PC-9 (cell line): ENCODE results near the gene USH1C.

ENCODE experiments used
- EZH2 ChIP-seq: fragments of 200-600 bp; sonication (generic); IDR thresholded peaks from 2 replicates; pipeline ENCODE4 v1.8.0; 2017; ENCODE audit warnings: antibody characterized with exemption, low read depth
- TF ChIP-seq, protein P1 (sequence below): fragments of 200-600 bp; sonication (generic); conservative IDR thresholded peaks from 2 replicates; pipeline ENCODE4 v1.6.1; 2017; ENCODE audit warnings: mixed run types, antibody characterized with exemption, mild to moderate bottlenecking, moderate library complexity

DNA sequence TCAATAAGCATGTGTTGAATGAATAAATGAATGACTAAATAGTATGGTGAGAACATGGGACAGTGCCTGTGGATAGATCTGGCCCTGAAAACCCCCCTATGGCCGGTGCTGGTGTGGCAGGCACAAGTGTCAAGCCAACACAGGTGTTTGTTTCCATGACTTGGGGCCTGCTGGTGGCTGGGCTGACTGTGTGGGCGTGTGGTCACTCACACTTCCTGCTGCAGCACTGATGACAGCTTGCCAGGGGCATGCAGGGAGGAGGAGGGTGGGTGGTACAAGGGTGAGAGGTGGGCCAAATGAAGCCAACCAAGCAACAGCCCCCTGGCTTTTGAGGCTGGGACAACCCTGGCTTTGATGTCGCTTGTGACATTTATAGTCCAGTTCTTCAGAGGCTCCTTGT lies 37.3 kb downstream of the USH1C start:
- TF ChIP-seq EZH2 = no peak
- TF ChIP-seq, protein P1, sequence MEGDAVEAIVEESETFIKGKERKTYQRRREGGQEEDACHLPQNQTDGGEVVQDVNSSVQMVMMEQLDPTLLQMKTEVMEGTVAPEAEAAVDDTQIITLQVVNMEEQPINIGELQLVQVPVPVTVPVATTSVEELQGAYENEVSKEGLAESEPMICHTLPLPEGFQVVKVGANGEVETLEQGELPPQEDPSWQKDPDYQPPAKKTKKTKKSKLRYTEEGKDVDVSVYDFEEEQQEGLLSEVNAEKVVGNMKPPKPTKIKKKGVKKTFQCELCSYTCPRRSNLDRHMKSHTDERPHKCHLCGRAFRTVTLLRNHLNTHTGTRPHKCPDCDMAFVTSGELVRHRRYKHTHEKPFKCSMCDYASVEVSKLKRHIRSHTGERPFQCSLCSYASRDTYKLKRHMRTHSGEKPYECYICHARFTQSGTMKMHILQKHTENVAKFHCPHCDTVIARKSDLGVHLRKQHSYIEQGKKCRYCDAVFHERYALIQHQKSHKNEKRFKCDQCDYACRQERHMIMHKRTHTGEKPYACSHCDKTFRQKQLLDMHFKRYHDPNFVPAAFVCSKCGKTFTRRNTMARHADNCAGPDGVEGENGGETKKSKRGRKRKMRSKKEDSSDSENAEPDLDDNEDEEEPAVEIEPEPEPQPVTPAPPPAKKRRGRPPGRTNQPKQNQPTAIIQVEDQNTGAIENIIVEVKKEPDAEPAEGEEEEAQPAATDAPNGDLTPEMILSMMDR = no peak
